Occipital lobe (tissue), 2 donors: ENCODE results near the gene CD58. TPM values are rescaled to one million over a fixed set of nuclear protein-coding genes. Genes with fewer than 3 reads are reported as not detected.

Experiments used
- DNase-seq: peaks from one replicate; lab custom pipeline; 2025; lab: John Stamatoyannopoulos, UW
- total RNA-seq: library from RNA; depleted of rRNA; stranded (reverse); fragments of >200 nt; gene quantifications from one replicate; pipeline ENCODE4 v1.2.3, GENCODE V29; 2014

CD58 gene
- total RNA-seq, 1 donor from 2014 or later = 7.3 TPM

GRCh38 chr1:116493484-116494352, 77.1 kb downstream of the CD58 start:
- DNase-seq = no peak

- no peak for DNase-seq
These were observed 77.8 kb downstream of the CD58 start for GRCh38 chr1:116493036-116493435.

GRCh38 chr1:116492358-116492811, 78.4 kb downstream of the CD58 start:
- no peak for DNase-seq

- DNase-seq = no peak
These were observed 79.0 kb downstream of the CD58 start for GRCh38 chr1:116491700-116492357.

GRCh38 chr1:116490588-116490987, 80.2 kb downstream of the CD58 start:
- DNase-seq = no peak

- DNase-seq = no peak
These were observed 81.6 kb downstream of the CD58 start for GRCh38 chr1:116489231-116489697.

GRCh38 chr1:116488071-116488470, 82.8 kb downstream of the CD58 start:
- DNase-seq = no peak

- no peak for DNase-seq
These were observed 83.2 kb downstream of the CD58 start for GRCh38 chr1:116487583-116487982.

GRCh38 chr1:116487031-116487430, 83.8 kb downstream of the CD58 start:
- DNase-seq = no peak

GRCh38 chr1:116486424-116486823, 84.4 kb downstream of the CD58 start:
- no peak for DNase-seq

- DNase-seq = no peak
These were observed 84.8 kb downstream of the CD58 start for GRCh38 chr1:116485976-116486375.

- peak; percentile 74 for DNase-seq
These were observed 85.6 kb downstream of the CD58 start for GRCh38 chr1:116485071-116485735.

- no peak for DNase-seq
These were observed 87.1 kb downstream of the CD58 start for GRCh38 chr1:116483481-116484309.

- no peak for DNase-seq
These were observed 88.3 kb downstream of the CD58 start for GRCh38 chr1:116482490-116482889.

- DNase-seq = no peak
These were observed 88.9 kb downstream of the CD58 start for GRCh38 chr1:116481934-116482333.

- DNase-seq = no peak
These were observed 92.2 kb downstream of the CD58 start for GRCh38 chr1:116478621-116479020.

GRCh38 chr1:116477429-116477828, 93.4 kb downstream of the CD58 start:
- DNase-seq = no peak

GRCh38 chr1:116476321-116476720, 94.5 kb downstream of the CD58 start:
- DNase-seq = no peak

GRCh38 chr1:116475850-116476218, 95.0 kb downstream of the CD58 start:
- no peak for DNase-seq

- DNase-seq = peak; percentile 45
These were observed 95.6 kb downstream of the CD58 start for GRCh38 chr1:116474921-116475849.
